GM08714 (cell line): ENCODE measurements around the gene BRAF.
"Not testable (repeated sequence)": the region's sequence is repeated elsewhere in the genome, so short reads cannot be mapped to it uniquely, and the experiment has no call there.

Experiments used
- H3K4me3 ChIP-seq: fragments of 200-500 bp; sonication (Bioruptor generic); 2 replicates; pipeline ENCODE4 v1.5.1; 2014; ENCODE audit warnings: mild to moderate bottlenecking, low read length, inconsistent platforms
- ZNF274 ChIP-seq: IDR thresholded peaks from 2 replicates; pipeline ENCODE4 v1.6.1; 2012; ENCODE audit warnings: mild to moderate bottlenecking, low read depth, low read length

BRAF gene

DNA sequence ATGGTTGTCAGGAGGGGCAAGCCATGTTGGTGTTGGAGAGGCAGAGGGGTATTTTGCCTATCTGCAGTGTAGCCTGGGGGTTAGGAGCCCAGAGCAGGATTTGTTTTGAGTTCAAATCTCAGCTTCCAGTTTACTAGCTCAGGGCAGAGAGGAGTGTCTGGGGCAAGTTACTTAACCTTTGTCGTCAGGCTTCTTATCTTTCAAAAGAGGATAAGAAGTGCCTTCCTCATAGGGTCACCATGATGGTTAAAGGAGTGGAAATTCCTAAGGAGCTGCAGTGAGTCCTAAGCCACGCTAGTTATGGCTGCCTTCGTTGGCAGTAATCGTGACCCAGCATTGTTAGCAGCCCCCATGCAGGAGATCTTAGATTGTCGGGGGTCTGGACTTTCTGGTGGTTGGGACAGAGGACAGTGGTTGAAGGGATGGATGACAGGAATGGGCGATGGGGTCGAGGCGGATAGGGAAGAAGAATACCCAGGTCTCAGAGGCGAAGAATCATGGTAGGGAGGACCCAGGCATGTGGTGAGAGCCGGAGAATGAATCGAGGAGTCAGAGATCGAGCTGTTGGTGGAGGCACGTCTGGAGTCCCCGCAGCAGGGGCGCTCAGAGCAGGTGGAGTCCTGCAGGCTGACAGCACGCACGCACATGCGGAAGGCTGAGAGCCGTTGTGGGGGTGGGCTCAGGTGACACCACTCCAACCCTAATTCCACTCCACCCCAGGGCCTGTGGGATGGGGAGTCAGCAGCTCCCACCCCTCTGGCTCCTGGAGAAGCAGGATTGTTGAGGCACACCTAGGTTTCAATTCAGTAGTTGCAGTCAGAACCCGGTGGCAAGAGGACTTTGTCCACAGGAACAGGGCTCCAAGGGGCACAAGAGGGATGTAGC, 240.4 kb downstream of the BRAF start:
- TF ChIP-seq ZNF274, result no peak
- H3K4me3 ChIP-seq, result no peak overlapping the region

DNA sequence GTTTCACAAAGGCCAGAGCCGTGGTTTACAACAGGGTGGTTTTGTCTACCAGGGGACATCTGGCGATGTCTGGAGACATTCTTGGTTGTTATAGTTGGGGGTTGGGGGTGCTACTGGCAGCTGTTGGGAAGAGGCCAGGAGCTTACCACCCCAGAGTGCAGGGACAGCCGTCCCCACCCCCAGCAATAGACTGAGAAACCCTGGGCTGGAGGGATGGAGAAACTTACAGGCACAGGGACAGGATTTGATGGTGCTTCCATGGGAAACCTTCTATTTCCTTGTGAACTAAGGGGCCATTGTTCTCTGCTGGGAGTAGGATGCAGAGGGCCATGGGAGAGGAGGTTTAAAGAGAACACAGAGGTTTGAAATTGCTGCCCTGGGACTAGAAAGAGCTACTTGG, 241.1 kb downstream of the BRAF start:
- no peak overlapping the region for H3K4me3 ChIP-seq
- TF ChIP-seq ZNF274, result no peak

DNA sequence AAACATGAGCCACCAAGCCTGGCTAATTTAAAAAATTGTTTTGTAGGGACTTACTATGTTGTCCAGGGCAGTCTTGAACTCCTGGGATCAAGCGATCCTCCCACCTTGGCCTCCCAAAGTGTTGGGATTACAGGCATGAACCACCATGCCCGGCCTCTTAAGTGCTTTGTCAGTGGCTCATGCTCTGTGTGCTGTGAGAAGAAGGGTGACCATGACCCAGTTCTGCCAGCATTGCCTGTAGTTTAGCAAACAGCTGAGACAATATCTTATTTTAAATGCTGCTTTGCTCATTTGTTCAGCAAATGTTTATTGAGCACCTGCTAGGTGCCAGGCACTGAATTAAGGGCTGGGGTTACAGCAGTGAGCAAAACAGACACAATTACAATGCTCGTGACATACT, 243.0 kb downstream of the BRAF start:
- no peak for TF ChIP-seq ZNF274
- H3K4me3 ChIP-seq, result no peak overlapping the region

DNA sequence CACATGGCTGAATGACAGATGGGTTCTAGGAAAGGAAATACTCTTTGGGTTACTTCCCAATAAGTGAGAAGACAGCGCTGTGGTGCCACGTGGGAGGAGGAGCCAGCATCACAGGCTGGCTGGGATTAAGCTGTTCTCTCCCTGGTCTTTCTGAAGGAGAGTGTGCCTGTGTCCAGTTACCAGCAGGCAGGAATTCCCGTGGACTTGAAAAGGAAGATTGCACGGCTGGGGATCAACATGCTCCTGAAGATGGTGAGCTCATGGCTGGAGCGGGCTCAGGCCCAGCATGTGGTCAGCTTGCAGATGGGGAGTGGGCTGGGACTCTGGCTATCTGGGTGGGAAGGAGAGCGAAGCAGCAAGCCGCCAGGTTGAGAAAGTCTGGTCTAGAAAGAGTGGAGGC, 243.8 kb downstream of the BRAF start:
- no peak overlapping the region for H3K4me3 ChIP-seq
- no peak for TF ChIP-seq ZNF274

DNA sequence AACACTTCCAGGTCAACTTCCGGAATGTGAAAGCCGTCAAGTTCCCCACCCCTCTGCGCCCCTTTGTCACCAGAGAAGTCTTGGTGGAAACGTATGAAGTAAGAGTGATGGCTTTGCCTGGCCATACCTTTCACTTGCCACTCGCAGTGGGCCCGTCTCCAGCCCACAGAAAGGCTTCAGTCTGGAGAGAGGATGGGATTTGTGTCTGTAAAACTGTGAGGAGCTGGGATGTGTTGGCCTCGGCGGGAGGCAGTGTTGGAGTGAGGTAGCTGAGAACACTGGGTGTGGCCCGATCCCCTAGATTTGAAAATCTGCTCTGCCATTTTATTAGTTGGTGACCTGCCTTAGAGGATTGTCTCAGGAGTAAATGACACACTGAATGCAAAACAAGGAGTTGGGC, 245.5 kb downstream of the BRAF start:
- no peak overlapping the region for H3K4me3 ChIP-seq
- TF ChIP-seq ZNF274, result no peak

DNA sequence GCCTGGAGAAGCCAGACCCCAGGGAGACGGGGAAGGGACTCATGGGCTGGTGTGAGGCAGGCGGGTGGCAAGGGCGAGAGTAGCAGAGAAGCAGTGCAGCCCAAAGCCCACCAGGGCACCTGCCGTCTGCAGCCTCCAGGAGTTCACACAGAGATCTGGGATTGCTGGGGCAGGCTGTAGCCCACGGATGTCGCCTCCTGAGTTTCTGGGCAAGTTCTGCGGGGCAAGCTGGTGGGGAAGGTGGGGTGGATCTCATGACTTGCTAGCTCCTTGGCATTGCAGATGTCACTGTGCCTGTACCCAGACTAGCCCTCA, 246.0 kb downstream of the BRAF start:
- no peak for TF ChIP-seq ZNF274
- no peak overlapping the region for H3K4me3 ChIP-seq

DNA sequence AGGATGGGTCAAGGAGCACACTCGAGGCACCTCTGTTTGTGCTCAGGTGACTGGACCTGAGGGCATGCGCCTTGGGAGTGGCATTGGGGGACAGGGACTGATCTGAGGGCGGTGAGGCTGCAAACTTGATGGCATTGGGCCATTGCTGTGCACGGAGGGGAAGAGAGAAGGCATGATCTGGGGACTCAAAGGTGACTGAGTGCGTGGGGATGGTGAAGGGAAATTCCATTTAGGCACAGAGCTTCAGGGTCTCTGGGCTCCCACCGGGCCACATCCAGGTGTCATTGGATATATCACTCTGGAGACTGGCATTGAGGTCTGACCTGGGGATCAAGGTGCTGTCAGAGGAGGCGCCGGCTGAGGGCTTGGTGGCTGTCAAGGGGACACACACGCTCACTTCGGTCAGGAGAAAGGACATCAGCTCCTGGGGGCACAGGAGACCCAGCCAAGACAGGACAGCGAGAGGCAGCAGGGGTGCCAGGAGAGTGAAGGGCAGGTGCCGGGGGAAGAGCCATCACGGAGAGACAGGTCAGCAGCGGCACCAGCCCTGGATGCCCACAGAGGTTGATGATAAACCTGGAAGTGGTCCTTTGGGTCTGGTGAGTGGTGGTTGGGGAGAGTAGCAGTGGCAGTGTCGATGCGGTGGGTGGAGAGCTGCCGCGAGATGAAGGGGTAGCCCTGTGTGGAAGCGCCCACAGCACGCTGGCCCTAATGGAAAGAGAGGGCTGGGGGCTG, 246.5 kb downstream of the BRAF start:
- no peak overlapping the region for H3K4me3 ChIP-seq
- TF ChIP-seq ZNF274, result no peak

DNA sequence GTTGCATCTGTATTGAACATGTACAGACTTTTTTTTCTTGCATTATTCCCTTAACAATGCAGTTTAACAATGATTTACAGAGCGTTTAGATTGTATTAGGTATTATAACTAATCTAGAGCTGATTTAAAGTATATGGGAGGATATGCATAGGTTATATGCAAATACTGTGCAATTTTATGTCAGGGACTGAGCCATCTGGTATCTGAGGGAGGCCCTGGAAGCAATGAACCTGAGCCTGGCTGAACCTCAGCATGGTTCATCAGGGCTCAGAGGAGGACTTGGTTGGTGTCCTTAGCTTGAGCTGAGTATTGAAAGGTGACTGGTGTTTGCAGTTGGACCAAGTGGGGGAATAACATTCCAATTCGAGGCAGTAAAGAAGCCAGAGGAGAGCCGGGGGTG, 247.2 kb downstream of the BRAF start:
- H3K4me3 ChIP-seq, result no peak overlapping the region
- TF ChIP-seq ZNF274, result no peak

DNA sequence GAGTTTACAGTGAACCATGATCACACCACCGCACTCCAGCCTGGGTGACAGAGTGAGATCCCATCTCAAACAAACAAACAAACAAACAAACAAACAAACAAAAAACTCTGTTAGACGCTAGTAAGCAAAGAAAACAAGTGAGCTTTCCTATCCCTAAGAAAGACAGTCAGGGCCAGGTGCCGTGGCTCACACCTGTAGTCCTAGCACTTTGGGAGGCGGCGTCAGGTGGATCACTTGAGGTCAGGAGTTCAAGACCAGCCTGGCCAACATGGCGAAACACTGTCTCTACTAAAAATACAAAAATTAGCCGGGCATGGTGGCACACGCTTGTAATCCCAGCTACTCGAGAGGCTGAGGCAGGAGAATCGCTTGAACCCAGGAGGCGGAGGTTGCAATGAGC, 247.8 kb downstream of the BRAF start:
- H3K4me3 ChIP-seq, result not testable (repeated sequence)

DNA sequence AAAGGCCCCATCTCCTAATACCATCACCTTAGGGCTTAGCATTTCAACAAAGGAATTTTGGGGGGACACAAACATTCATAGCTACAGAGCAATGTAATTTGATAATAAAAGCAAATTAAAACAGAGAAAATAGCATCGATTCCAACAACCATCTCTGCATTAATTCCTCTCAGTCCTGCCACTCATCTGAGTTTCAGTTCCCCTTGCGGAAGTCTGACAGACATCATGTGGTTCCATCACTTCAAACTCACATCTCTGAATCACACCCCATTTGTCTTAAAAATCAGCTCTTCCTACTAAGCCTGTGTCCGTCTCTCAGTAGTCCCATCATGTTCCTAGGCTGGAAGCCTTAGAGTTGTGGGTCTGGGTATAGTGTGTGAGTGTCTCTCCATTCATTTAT, 248.4 kb downstream of the BRAF start:
- TF ChIP-seq ZNF274, result no peak
- no peak overlapping the region; the same call in 1 of the 2 replicates for H3K4me3 ChIP-seq

DNA sequence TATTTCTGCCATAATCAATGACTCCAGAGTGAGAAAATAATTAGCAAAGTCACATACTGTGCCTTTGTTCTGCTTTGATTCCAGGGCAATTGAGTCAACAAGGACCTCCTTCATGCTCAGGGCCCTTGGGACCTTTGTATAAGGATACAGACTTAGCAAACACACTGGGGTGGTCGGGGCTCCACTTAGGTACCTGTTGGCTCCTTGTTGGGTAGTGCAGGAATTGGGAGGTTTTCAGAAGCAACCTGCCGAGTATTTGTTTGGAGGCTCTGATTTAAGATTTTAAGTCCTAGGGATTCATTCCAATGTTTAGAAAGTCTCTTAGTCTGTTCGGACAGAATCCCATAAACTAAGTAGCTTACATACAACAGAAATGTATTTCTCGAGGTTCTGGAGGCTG, 249.0 kb downstream of the BRAF start:
- no peak for TF ChIP-seq ZNF274

DNA sequence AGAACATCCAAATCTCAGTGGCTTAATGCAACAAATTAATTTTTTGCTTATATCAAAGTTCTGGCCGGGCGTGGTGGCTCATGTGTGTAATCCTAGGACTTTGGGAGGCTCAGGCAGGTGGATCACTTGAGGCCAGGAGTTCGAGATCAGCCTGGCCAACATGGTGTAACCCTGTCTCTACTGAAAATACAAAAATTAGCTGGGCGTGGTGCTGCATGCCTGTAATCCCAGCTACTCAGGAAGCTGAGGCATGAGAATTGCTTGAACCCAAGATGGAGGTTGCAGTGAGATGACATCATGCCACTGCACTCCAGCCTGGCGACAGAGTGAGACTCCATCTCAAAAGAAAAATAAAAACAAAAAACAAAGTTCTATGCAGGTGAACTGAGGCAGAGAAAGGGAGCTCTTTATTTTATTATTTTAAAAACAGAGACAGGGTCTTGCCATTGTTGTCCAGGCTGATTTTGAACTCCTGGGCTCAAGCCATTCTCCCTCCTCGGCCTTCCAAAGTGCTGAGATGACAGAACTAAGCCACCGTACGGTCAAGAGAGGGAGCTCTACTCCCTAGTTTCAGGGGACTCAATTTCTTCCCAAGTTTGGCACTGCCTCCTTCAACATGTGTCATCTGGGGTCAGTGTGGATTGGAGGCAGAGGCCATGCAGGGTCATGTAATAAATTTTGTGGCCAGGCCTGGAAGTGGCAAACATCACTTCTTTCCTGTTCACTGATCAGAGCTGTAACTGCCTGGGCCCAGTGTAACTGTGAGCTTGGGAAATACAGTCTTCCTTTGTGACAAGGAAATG, 249.6 kb downstream of the BRAF start:
- no peak overlapping the region for H3K4me3 ChIP-seq
- no peak for TF ChIP-seq ZNF274

More for the DNA sequence above, 249.0 kb downstream of the BRAF start:
- H3K4me3 ChIP-seq, result no peak overlapping the region; the same call in 1 of the 2 replicates

DNA sequence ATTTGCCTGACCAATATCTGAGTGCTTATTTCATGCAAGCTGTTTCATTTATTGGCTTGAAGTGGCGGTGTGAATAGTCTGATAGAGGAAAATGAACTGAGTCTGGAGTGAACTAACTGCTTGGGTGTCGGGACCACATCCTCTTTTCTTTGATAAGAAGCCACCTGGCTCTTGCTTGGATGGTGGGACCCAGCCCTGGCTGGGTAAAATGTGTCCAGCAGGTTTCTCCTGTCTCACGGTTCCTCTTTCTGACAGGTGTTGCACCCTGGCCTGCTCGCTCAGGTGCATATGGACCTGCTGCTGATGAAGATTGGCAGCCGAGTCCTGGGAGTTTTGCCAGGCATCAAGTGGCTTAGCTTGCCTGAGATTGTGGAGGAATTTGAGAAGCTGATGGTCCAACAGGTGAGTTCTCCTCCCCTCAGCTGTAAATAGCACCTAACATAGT, 250.4 kb downstream of the BRAF start:
- no peak for TF ChIP-seq ZNF274
- no peak overlapping the region for H3K4me3 ChIP-seq

DNA sequence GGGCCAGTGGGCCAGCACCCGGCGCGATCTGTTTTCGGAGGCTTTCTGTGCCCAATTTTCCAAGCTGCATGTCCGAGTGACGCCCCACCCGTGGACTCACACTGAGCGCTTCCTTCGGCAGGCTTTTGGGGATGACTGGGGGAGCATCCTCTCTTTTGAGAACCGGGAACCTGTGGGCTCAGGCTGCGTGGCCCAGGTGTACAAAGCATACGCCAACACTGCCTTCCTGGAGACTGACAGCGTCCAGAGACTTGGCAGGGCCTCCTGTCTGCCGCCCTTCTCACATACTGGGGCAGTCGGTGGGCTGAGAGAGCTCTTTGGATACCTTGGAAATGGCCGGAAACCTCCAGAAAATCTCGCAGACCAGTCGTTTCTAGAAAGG, 251.0 kb downstream of the BRAF start:
- TF ChIP-seq ZNF274, result no peak
- peak overlapping the region; percentile 73; the same call in 1 of the 2 replicates for H3K4me3 ChIP-seq
